Cardiac muscle cell (in vitro differentiated cells and primary cell): ENCODE data around the gene POLR2M. TPM values are rescaled to one million over a fixed set of nuclear protein-coding genes. Genes with fewer than 3 reads are reported as not detected.

Experiments
- DNase-seq, 2 donors: peaks; one replicate each; pipeline versions ENCODE4 v3.0.0 to v3.0.0-alpha.2; 2010 to 2017; ENCODE audit warnings: low read depth in 1 of 2, low spot score in 1 of 2
- H3K27ac ChIP-seq: fragments of 200-600 bp; sonication (generic); 2 replicates; pipeline ENCODE4 v1.5.1; 2016
- H3K27me3 ChIP-seq: fragments of 200-600 bp; sonication (generic); 2 replicates; pipeline ENCODE4 v1.6.0; 2016; ENCODE audit warnings: control low read depth
- H3K36me3 ChIP-seq: fragments of 200-600 bp; sonication (generic); 2 replicates; pipeline ENCODE4 v1.5.1; 2016; ENCODE audit warnings: control low read depth
- H3K4me1 ChIP-seq: fragments of 200-600 bp; sonication (generic); 2 replicates; pipeline ENCODE4 v1.8.1; 2017; ENCODE audit warnings: low read depth, mild to moderate bottlenecking, mixed run types
- H3K4me3 ChIP-seq: fragments of 200-600 bp; sonication (generic); 2 replicates; pipeline ENCODE4 v1.5.1; 2016; ENCODE audit warnings: mild to moderate bottlenecking
- H3K9me3 ChIP-seq: fragments of 200-600 bp; sonication (generic); 2 replicates; pipeline ENCODE4 v1.5.1; 2017; ENCODE audit warnings: low read depth, mild to moderate bottlenecking, control low read depth
- CTCF ChIP-seq: IDR thresholded peaks from 2 replicates; pipeline ENCODE4 v1.5.1; 2012; ENCODE audit warnings: low read depth, mild to moderate bottlenecking, low read length
- polyA plus RNA-seq: library from polyadenylated mRNA; unstranded; fragments of >200 nt; fragmentation: Nextera tagmentation; extraction: Ambion mirVana; gene quantifications from 2 replicates; pipeline ENCODE4 v1.2.1, GENCODE V29; 2016
- total RNA-seq: library from RNA; depleted of rRNA; stranded (reverse); fragments of >200 nt; gene quantifications from 2 replicates; pipeline ENCODE4 v1.2.3, GENCODE V29; 2016

The POLR2M gene
- total and polyA plus RNA-seq, 2 experiments from 2014 or later: 24.9 to 225 TPM

GRCh38 chr15:57736591-57736990, 30.1 kb downstream of the POLR2M start:
- Histone ChIP-seq H3K36me3 (no peaks in the 10 kb centered on the region), H3K27ac (no peak overlapping the region), H3K4me1 (no peaks in the 10 kb centered on the region), H3K27me3 (no peaks in the 10 kb centered on the region), H3K9me3 (no peaks in the 10 kb centered on the region), H3K4me3 (no peak overlapping the region)
- TF ChIP-seq CTCF: no peak
- no peak for DNase-seq

- Histone ChIP-seq H3K9me3 (no peaks in the 10 kb centered on the region), H3K27ac (no peak overlapping the region), H3K4me3 (no peak overlapping the region), H3K4me1 (no peaks in the 10 kb centered on the region), H3K36me3 (no peaks in the 10 kb centered on the region), H3K27me3 (no peaks in the 10 kb centered on the region)
- no peak for DNase-seq
- TF ChIP-seq CTCF: no peak
Measured at GRCh38 chr15:57738734-57739237, 32.3 kb downstream of the POLR2M start.

GRCh38 chr15:57740048-57740447, 33.5 kb downstream of the POLR2M start:
- no peak for DNase-seq
- Histone ChIP-seq H3K4me1 (no peaks in the 10 kb centered on the region), H3K9me3 (no peaks in the 10 kb centered on the region), H3K27ac (no peak overlapping the region), H3K27me3 (no peaks in the 10 kb centered on the region), H3K4me3 (no peak overlapping the region), H3K36me3 (no peaks in the 10 kb centered on the region)
- no peak for TF ChIP-seq CTCF

GRCh38 chr15:57741089-57741488, 34.6 kb downstream of the POLR2M start:
- H3K9me3 ChIP-seq: no peaks in the 10 kb centered on the region
- DNase-seq: no peak
- no peak overlapping the region for H3K4me3 ChIP-seq
- H3K27ac ChIP-seq: no peak overlapping the region
- no peak for TF ChIP-seq CTCF
- H3K4me1 ChIP-seq: no peaks in the 10 kb centered on the region
- no peaks in the 10 kb centered on the region for H3K36me3 ChIP-seq
- no peaks in the 10 kb centered on the region for H3K27me3 ChIP-seq

- Histone ChIP-seq H3K36me3 (no peaks in the 10 kb centered on the region), H3K27me3 (no peaks in the 10 kb centered on the region), H3K27ac (no peak overlapping the region), H3K4me1 (no peaks in the 10 kb centered on the region), H3K4me3 (no peak overlapping the region), H3K9me3 (no peaks in the 10 kb centered on the region)
- DNase-seq: peak in 1 of 2 donors; percentile 9
- peak; percentile 21 for TF ChIP-seq CTCF
Measured at GRCh38 chr15:57743424-57743823, 36.9 kb downstream of the POLR2M start.

GRCh38 chr15:57746786-57747185, 40.3 kb downstream of the POLR2M start:
- Histone ChIP-seq H3K27me3 (no peaks in the 10 kb centered on the region), H3K27ac (no peak overlapping the region), H3K4me3 (no peak overlapping the region), H3K4me1 (no peaks in the 10 kb centered on the region), H3K36me3 (no peaks in the 10 kb centered on the region), H3K9me3 (no peaks in the 10 kb centered on the region)
- TF ChIP-seq CTCF: no peak
- no peak for DNase-seq
